GM23338 (cell line): ENCODE measurements around the gene YWHAB.

Experiments used
- CREB1 ChIP-seq: fragments of 250-450 bp; sonication (Bioruptor Pico); IDR thresholded peaks from 2 replicates; pipeline ENCODE4 v1.5.0; 2020; ENCODE audit warnings: low read depth, mild to moderate bottlenecking, moderate library complexity
- CTCF ChIP-seq, 2 experiments: fragments of 200-600 bp in 1 of 2; sonication (generic) in 1 of 2; conservative IDR thresholded peaks; 2 replicates each; pipeline versions ENCODE4 v1.5.1 to v1.6.1; 2016 to 2017; ENCODE audit warnings: antibody characterized with exemption in 2 of 2, low read depth in 2 of 2, mild to moderate bottlenecking in 2 of 2, moderate library complexity in 1 of 2
- ETS1 ChIP-seq: IDR thresholded peaks from 2 replicates; pipeline ENCODE4 v1.6.1; 2016; ENCODE audit warnings: antibody characterized with exemption
- EZH2 ChIP-seq: fragments of 200-600 bp; sonication (generic); IDR thresholded peaks from one replicate; pipeline ENCODE4 v1.8.0; 2017; ENCODE audit warnings: antibody characterized with exemption, mild to moderate bottlenecking, low read depth; ENCODE audit not compliant: unreplicated experiment
- EZH2phosphoT487 ChIP-seq: fragments of 200-600 bp; sonication (generic); IDR thresholded peaks from one replicate; pipeline ENCODE4 v1.8.1; 2018; ENCODE audit warnings: antibody characterized with exemption; ENCODE audit not compliant: unreplicated experiment
- POLR2AphosphoS5 ChIP-seq: IDR thresholded peaks from 2 replicates; pipeline ENCODE4 v1.6.1; 2016; ENCODE audit warnings: antibody characterized with exemption, low read depth
- REST ChIP-seq: IDR thresholded peaks from one replicate; pipeline ENCODE4 v1.6.1; 2018; ENCODE audit warnings: antibody characterized with exemption; ENCODE audit not compliant: unreplicated experiment
- ZNF331 ChIP-seq: fragments of 250-450 bp; sonication (Bioruptor Pico); IDR thresholded peaks from 2 replicates; pipeline ENCODE4 v1.5.0; 2020; ENCODE audit warnings: low read depth, mild to moderate bottlenecking, moderate library complexity

DNA sequence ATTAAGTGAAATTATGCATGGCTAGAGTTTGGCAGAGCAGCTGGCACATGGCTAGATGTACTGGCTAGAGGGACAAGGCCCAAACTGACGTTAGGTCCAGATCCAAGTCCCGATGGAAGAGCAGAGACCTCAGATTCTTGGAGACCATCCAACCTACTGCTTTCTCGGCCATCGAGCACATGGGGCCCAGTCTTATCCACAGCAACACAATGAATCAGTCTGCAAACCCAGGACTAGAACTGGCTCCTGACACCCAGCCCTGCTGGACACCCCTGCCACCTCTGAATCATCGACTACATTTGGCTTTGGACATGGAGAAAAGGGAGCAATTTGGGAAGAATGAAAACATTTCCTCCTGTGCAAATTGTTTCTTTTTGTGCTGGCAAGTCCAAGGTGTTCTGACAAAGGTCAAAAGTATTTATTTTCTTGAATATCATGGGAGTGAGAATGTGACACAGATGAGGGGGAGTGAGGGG lies 23.9 kb upstream of the YWHAB start:
- TF ChIP-seq CTCF (conservative IDR thresholded peaks at IDR 0.05; ENCODE audit: low read depth in 2 of 2) (no peak), POLR2AphosphoS5 (no peak), EZH2 (no peak), ETS1 (no peak), REST (no peak), EZH2phosphoT487 (no peak), CREB1 (CRISPR knock-in tag) (no peak), ZNF331 (no peak)
